HuH-7 (cell line): ENCODE results near the gene STOML3.

Experiments used
- DNase-seq: peaks from one replicate; pipeline ENCODE4 v3.0.0; 2011; ENCODE audit warnings: low spot score

Gene STOML3

DNA sequence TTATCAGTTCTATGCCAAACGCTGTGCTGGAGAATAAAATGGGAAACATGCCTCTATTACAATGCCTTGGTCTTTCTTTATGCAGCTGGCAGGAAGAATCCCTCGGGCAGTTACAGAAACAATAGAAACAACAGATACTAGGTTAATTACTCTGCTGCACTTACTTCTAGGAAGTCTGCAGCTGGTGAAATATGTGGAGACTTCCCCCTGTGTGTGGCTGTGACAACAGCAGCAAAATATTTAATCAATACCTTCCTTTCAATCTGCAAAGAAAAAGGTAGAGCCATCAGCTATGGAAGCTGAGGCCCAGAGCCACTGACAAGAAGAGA is 9.9 kb downstream of the STOML3 start:
- DNase-seq: no peak

DNA sequence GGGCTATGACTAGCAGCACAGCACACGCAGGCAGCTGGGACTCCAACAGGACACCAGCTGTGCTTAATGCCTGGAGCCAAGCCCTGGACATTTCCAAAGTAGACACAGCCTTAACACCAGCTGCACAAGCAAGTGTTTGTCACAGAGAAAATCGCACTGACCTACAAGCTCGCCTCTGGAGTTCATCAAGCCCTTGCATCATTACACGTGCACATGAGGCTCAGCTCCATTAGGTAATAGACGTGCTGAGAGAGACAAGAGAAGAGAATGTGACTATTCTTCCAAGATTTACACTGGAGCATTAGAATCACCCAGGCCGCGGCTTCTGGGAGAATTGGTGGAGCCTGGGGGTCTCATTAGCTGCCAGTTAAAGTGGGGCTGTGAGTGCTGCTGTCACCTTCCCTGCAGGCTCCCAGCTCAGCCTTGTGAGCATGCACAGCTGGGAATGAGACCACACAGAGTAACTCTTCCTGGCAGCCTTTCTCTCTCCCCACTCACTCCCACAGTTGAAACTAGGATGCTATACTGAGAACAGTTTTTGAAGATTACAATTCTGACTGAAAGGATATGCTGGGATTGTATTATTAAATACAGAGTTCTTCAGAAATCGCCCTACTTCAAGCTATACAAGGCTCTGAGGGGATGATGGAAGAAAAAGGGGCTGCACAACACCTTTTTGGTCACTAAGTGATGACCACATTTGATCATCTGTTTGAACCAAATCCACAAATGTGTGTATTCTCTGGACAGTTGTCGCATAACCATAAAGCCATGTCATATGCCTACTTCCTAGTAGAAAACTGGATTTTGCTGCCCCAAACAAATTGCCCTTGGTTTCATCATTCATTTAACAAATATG is 10.5 kb downstream of the STOML3 start:
- DNase-seq: no peak

DNA sequence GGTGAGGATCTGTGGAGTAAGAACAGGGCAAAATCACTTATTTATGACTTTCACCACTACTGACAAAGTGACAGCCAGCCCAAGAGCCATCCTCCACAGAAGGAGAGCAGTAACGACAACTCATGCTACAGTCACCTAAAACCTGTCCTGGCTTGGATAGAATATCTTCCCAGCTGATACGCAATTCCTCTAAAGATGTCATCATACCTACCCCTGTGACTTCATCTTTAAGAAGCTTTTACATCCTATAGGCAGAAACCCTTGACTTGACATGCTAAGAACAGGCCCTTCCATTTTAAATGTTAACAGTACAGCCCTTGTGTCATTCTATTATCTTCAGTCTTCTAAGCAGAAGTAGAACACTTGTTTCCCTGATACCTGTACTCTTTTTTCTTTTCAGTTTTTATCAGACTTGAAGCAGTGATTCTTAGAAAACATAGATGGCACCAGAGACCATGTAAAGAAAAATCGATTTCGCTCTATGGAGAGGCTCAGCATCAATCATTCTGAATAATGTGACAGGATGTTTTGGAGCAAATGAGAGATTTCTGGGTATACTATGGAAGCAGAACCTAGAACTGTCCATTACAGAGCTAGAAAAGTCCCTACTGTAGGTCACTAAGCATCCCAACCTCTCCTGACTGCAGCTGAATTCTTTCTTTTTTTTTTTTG is 20.1 kb downstream of the STOML3 start:
- no peak for DNase-seq

DNA sequence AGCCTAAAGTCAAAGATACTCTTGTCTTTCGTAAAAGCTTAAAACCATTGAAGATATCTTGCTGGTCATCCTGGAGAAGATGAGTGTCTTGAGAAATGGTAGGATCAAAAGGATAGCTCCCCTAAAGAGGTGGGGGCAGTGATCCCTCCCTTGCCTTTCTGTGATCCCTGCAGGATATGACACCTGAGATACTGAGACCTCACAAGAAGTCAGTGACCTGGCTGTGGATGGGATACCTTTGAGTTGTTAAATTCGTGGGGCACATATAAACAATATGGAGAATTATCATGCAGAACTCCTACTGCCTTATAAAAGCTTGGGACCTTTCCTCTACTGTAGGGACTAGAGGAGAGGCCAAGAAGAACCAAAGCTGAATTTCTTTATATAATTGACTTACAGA is 21.4 kb downstream of the STOML3 start:
- no peak for DNase-seq

DNA sequence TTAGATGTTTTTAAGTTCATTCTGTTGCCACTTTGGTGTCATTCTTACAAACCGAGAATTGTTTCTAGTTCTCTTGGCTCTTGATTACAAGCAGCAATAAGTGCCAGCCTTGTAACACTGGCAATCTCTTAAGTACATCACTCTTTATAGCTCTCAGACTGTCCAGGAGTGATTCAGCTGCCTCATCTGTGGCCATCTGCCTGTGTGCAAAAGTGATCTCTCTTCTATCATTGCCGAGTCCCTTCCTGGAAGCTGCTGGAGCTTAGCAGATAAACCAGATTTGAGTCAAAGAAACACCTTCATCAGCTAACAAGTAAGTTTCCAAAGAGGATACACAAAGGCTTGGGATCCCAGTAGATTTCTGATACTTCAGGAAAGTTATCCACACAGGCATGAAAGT is 23.2 kb downstream of the STOML3 start:
- DNase-seq: no peak

DNA sequence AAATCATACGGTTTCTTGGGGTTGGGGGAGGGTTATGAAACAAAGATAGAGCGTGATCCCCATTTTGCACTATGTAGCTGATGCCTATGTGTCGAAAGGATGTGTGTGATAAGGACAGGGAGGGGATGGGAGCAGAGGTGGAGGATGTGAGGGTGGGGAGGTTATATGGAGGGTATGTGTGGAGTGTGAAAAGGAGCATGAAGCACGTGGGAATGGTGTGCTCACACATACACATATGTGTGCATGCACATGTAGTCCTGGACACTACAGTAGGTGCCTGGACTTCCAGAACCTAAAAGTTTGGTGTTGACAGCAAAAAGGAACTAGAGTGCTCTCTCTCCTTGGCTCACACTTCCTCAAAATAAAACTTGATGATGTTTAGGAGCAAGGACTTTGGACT is 25.4 kb downstream of the STOML3 start:
- no peak for DNase-seq

DNA sequence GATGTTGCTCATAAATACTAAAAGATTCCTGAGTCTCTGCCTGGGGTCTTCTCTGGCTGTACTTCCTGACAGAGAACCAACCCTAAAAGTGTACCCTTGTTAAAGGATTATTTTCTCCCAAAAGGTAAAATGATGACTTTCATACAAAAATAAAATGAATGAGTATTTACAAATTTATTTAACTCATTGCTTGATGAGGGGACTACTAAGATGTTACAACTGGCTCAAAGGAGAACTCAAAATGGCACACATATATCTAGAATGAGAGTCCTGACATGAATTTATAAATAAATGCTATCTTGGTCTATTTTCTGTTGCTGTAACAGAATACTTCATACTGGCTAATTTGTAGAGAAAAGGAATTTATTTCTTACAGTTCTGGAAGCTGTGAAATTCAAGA is 30.5 kb downstream of the STOML3 start:
- no peak for DNase-seq

DNA sequence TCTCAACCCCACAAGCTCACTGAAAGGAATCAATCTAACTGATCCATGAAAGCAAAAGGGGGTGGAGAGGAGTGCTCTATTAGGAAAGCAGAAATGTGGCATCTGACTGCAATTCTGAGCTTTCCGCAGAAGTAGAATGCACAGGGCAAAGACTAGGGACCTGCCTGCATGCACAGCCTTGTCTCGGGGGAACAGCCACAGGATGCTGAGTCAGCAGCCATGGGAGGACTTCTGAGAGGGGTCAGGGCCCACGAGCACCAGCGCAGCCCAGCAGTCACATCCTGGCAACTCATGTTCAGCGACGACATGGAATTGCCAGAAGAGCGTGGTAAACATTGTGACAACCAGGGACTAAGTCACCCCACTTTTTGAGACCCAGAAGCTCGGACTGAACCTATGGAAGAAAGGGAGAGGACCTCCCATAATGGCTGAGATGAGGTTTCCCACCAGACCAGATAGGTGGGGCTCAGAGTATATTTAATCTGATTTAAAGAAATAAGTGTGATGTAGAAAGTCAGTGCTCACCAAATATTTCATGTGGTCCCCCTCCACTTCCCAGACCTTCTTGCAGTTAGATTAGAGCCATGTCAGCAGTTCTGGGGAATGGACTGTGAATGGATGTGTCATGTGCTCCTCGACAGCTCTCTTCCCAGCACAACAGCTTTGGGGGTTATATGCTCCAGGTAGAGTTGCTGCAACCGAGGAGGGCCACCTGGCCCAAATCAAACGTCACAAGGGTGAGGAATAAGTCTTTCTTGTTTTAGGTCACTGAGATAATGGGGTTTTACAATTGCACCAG is 32.6 kb downstream of the STOML3 start:
- no peak for DNase-seq

DNA sequence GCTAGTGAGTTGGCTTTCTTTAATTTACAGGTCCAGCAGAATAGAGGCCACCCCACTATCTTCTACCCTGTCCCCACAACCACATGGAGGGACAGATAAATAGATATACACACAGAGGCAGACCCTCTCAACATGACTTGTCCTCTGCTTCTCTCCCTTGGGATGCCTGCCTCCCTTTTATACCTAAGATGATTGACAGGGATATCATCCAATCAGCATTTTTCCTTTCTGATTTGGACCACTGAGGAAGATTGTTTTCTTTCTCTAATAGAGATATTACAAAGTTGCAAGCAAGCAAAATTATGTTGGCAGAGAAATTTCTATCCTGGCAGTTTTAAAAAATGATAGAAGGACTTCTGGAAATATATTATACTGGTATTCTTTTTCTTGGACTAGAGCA is 35.8 kb downstream of the STOML3 start:
- no peak for DNase-seq

DNA sequence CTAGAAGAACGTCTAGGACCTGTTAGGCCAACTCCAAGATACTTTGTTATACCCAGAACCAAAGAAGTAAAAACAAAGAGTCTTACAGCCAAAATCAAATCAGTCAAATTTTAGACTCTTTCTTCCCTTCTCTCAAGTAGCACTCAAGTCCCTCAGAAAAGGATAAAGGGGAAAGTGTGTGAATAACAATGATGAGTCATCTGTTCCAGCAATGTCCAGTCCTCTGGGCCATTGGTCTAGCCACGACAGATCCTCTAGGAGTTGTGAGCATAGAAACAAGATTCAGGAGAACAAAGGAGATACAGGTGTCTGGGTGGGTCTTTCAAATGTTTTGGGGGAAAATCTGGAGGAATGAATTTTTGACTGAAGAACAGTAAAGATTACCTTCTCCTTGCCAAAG is 36.3 kb downstream of the STOML3 start:
- no peak for DNase-seq

DNA sequence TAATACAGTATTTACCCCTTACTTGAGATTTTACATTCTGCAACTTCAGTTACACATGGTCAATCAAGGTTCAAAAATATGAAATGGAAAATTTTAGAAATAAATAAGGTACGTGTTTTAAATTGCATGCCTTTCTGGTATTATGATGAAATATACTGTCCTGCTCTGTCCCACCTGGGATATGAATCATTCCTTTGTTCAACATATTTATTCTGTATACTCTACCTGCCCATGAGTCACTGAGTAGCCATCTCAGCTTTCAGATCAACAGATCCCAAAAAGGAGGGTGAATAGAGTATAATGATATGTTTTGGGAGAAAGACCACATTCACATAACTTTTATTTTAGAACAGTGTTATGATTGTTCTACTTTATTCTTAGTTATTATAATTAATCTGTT is 37.8 kb downstream of the STOML3 start:
- DNase-seq: no peak

DNA sequence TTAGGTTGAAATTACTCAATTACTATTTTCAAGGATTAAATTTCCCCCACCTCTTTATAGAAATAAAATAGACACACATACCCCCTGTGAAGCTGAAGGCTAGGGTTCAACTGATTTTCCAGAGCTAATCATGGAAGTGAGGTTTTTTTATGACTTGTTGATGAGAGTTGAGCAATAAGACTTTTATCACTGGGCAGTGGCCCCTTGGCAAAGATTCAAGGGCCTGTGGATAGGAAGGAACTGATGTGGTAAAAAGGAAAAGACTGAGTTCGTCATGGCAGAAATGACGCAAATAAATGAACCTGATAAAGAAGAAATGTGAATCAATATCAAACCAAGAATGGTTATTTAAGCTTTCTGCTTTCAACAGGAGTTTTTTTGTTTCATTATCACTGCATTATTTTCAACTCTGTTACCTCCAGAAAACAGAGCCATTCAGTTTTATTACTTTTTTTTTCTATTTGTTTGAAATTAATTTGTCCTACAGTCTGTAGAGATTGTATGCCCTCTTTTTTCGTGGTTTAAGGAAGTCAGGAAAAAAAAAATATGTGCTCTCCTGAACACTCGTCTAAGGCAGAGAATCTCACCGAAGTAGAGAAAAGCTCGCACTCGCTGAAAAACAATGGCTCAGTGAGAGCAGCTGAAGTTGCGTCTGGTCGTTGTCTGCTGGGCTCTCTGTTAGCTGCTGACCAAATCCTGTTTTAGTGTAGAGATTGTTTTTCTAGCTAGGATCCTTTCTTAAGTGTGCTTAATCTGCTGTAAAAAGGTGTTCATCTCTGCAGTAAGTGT is 38.9 kb downstream of the STOML3 start:
- DNase-seq: no peak

DNA sequence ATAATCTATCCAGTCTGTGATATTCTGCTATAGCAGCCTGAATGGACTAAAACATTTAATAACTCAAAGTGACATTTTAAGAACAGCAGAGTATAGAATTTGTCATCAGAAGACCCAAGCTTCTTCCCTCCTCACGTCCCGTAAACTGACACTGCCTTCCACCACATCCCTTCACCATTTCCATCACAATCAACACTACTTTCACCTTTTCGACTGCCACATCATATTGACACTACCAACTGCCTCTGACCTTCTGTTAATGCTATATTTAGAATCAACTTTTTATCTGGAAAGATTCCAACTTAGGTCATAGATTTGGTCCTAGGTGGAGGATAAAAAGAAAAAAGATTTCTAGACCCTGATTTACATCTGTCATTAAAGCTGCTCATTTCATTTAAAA is 39.6 kb downstream of the STOML3 start:
- DNase-seq: no peak

DNA sequence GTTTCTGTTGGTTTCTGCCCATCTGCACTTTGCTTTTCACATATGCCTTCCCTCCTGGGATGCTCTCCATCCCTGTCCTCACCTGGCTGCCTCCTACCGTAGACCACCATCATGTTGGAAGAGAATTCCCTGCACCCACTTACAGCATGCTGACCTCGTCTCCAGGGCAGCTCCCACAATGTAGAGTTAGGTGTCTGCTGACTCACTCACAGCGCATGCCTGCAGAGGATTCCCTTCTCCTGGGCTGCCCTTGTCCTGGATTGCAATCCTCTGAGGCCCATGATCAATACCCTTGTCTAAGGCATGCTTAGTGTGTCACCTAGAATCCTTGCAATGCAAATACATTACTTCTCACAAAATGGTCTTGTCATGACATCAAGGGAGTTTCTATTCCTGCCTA is 43.6 kb downstream of the STOML3 start:
- DNase-seq: no peak

DNA sequence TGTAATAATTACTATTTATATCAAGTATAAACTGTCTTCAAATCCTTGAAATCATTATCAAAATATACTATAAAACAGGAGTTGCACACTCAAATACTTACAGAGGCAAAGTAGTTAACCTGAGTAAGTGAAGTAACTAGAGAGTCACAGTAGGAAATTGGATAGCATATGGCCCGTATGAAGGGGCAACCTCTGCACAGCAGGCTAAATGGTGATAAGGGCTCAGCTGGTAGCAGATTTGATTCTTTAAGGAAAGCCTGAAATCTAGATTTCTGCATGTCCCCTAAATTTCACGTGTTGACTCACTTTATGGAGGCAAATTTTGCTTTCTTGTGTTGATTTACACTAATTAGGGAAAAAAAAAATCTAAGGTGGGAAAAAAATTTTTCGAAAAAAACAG is 46.4 kb downstream of the STOML3 start:
- no peak for DNase-seq

DNA sequence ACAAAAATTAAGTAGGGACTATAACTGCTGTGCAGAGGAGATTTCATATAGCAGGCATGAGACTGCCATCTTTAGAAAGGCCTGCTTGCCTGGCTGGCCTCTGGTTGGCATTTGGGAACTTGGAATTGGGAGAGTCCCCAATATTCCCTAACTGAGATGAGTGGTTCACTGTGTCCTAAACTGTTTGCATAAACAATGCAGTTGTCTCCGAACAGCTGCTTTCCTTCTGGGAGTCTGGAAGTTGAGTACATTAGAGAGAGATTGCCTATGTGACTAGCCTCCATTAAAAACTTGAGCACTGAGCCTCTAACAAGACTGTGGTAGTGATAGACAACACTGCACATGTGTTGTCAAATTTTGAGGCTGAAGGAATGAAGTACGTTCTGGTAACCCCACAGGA is 47.4 kb downstream of the STOML3 start:
- no peak for DNase-seq

DNA sequence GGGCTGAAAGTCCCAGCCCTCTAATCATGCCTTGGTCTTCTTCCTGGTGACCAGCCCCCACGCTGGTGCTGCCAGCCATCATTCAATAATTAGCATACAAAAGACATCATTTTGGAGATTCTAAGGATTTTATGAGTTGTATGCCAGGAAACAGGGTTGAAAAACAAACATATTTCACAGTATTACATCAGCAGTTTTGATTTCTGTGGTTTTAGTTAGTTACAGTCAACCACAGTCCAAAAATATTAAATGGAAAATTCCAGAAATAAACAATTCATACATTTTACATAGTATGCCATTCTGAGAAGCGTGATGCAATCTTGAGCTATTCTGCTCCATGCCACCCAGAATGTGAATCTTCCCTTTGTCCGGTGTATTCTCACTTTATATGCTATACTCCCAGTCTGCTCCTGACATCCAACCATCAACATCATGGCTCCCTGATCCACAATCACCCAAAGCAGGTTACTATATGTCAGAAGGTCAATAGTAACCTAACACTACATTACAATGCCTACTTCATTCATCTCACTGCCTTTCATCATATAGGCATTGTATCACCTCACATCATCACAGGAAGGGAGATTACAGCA is 49.2 kb downstream of the STOML3 start:
- DNase-seq: no peak

DNA sequence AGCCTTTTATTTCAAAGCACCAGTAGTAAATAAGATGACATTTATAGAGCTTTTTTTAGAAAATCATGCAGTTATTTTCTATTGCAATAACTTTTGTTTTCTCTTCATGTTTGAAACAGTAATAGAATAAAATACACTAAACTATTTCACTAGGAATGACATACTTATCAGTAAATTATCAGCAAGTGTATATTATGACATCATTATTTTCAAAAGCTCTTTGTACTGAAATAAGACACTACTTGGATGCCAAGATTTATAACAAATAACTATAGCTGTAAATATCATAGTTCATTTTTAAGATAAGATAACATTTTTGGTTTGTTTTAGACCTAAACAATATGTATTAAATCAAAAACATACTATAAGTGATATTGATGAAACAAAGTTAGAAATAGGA is 56.8 kb downstream of the STOML3 start:
- no peak for DNase-seq

DNA sequence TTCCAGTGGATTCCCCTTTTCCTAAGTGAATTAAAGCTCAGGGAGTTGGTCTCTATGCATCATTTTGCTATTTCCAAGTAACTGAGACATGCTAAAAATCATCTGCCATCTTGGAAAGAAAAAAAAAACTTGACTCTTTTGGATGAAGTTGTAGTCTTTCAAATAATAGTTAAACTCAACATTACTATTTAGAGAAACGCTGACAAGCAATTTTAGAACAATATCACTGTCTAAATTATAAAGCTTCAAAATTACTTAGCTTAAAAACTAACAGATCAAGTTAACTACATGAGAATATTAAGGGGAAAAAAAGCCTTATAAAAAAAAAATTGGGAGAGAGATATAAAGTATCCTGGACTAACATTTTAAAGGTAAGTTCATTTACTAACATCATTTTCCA is 68.5 kb downstream of the STOML3 start:
- no peak for DNase-seq

DNA sequence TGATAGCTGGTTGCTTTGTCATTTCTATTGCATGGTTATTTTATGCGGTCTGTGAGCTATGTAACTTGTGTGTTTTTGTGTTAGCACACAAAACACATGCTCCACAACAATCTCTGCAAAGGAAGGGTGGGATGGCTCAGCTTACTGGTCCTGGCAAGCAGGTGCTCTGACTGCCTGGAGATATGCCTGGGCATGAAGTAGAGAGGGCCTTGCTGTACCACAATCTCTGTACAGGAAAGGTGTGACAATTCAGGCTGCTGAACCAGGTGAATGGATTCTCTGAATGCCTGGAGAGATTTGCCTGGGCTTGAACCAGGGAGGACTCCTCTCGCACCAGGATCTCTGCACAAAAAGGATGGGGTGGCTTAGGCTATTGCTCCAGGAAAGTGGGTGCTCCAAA is 69.5 kb downstream of the STOML3 start:
- DNase-seq: no peak
